Mesodermal cell (in vitro differentiated cells): Measurements from ENCODE around the gene OBP2A.

Experiments used
- H3K27ac ChIP-seq: 2 replicates; pipeline ENCODE4 v1.7.0; 2013; ENCODE audit warnings: mild to moderate bottlenecking, low read depth, low read length, moderate library complexity; ENCODE audit not compliant: severe bottlenecking
- H3K36me3 ChIP-seq: 2 replicates; pipeline ENCODE4 v1.7.1; 2013; ENCODE audit warnings: mild to moderate bottlenecking, low read length, moderate library complexity; ENCODE audit not compliant: control insufficient read depth, insufficient read depth
- H3K4me1 ChIP-seq: one replicate; pipeline ENCODE4 v1.7.1; 2013; ENCODE audit warnings: mild to moderate bottlenecking, low read length; ENCODE audit not compliant: insufficient read depth, control insufficient read depth, poor library complexity, severe bottlenecking
- H3K4me3 ChIP-seq: 2 replicates; pipeline ENCODE4 v1.7.0; 2013; ENCODE audit warnings: low read length, control low read depth, mild to moderate bottlenecking; ENCODE audit not compliant: insufficient read depth, poor library complexity, severe bottlenecking; ENCODE audit errors: extremely low read depth
- H3K9me3 ChIP-seq: 2 replicates; pipeline ENCODE4 v1.7.1; 2013; ENCODE audit warnings: mild to moderate bottlenecking, low read length, moderate library complexity; ENCODE audit not compliant: control insufficient read depth
- WGBS, 2 experiments: methylation state at CpG; one replicate each; pipeline ENCODE4 v1.1.5; 2013; ENCODE audit warnings: missing lambda C conversion rate in 2 of 2; ENCODE audit not compliant: insufficient coverage in 2 of 2; 5-methylcytosine and 5-hydroxymethylcytosine counted together

The OBP2A gene

GRCh38 chr9:135503371-135504261, 42.3 kb upstream of the OBP2A start:
- Histone ChIP-seq H3K27ac (no peak overlapping the region), H3K36me3 (peaks cover 39% of the 10 kb centered on the region), H3K9me3 (no peaks in the 10 kb centered on the region), H3K4me1 (peaks cover 8% of the 10 kb centered on the region), H3K4me3 (no peak overlapping the region)
- WGBS, 2 experiments = 94 to 98% methylated on average over 39 of the region's 41 CpGs

DNA sequence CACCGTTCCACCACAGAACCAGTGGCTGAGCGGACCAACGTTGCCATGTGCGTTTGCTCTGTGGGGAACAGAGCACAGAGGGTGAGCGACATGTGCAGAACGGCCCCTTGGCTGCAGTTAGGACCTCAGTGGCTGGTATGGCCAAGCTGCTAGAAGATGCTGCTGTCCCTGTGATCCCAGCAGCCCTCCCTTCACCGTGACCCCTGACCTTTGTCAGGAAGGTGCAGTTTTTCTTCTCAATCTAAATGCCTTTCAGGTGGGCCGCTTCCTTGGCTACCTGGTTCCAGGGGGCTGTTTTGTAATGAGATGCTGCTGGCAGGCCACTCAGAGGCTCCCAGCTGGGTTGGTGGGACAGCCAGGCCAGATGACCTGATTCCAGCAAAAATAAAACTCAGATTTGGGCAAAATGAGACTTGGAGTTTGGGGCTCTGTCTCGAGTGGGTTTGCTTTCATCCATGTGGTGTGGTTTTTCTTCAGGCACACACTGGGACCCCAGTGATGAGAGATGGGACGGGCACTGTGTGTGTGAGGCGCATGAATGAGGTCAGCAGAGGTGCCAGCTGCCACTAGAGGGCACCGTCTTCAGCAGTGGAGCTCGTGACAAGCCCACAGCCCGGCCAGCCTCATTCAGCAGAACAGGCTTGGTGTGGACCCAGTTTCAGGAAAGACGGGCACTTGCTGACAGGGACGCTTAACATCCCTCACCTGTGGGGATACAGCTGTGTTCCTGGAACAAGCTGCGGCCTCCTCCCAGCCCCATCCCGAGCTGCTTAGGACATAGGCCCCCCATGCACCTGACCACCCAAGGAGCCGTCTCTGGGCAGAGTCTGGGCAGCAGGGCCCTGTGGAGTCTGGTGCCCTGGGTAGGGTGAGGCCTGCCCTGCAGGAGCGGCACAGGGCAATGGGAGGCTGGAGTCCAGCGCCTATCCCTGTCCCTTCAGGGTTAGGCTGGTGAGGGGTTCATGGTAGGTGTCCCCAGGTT, 41.4 kb upstream of the OBP2A start:
- no peaks in the 10 kb centered on the region for H3K9me3 ChIP-seq
- H3K36me3 ChIP-seq = peaks cover 39% of the 10 kb centered on the region
- H3K4me3 ChIP-seq = no peak overlapping the region
- no peak overlapping the region for H3K27ac ChIP-seq
- WGBS, 2 experiments = 79 to 80% methylated on average over 17 to 18 of the region's 21 CpGs
- H3K4me1 ChIP-seq = peaks cover 4% of the 10 kb centered on the region

GRCh38 chr9:135505406-135506187, 40.3 kb upstream of the OBP2A start:
- H3K4me3 ChIP-seq = no peak overlapping the region
- H3K4me1 ChIP-seq = peaks cover 4% of the 10 kb centered on the region
- H3K9me3 ChIP-seq = no peaks in the 10 kb centered on the region
- H3K36me3 ChIP-seq = peaks cover 39% of the 10 kb centered on the region
- peak overlapping the region; percentile 5 for H3K27ac ChIP-seq
- WGBS, 2 experiments = 94 to 97% methylated on average over 18 to 19 of the region's 24 CpGs

- Histone ChIP-seq H3K4me3 (no peak overlapping the region), H3K36me3 (peaks cover 38% of the 10 kb centered on the region), H3K27ac (peak overlapping the region; percentile 23), H3K4me1 (peaks cover 4% of the 10 kb centered on the region), H3K9me3 (no peaks in the 10 kb centered on the region)
- 66 to 82% methylated on average over 12 to 14 of the region's 14 CpGs for WGBS, 2 experiments
Observed at GRCh38 chr9:135506327-135507103, 39.4 kb upstream of the OBP2A start.

GRCh38 chr9:135507104-135508035, 38.6 kb upstream of the OBP2A start:
- H3K9me3 ChIP-seq = no peaks in the 10 kb centered on the region
- no peak overlapping the region for H3K27ac ChIP-seq
- peaks cover 30% of the 10 kb centered on the region for H3K36me3 ChIP-seq
- 89 to 91% methylated on average over 13 to 19 of the region's 23 CpGs for WGBS, 2 experiments
- peaks cover 4% of the 10 kb centered on the region for H3K4me1 ChIP-seq
- H3K4me3 ChIP-seq = no peak overlapping the region

DNA sequence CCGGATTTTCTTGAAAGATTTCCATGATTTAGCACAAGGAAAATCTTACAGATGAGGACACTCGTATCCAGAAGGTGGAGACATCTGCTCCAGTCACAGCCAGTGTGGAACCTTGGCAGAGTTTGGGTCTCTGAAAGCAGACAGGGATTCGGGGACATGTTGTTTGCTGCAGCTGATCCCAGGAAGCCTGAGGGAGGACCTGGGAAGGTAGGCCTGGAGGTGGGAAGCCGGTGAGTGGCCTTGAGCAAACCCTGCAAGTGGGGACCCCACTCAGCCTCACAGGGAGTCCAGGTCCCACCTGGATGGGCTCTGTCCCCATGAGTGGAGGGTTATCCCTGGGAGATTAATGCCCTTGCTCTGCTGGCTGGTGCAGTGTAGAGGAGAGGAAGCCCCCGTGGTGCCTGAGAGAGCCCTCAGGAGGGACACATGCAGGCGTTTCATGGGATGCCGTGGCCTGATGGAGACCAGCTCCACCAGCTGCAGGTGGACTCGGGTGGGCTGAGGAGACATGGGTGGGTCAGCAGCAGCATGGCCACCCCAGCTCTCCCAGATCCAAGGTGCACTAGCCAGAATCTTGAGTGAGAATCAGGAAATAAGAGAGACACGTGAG, 37.6 kb upstream of the OBP2A start:
- 92 to 97% methylated on average over 8 to 9 of the region's 9 CpGs for WGBS, 2 experiments
- Histone ChIP-seq H3K9me3 (no peaks in the 10 kb centered on the region), H3K4me3 (no peak overlapping the region), H3K4me1 (peaks cover 4% of the 10 kb centered on the region), H3K27ac (no peak overlapping the region), H3K36me3 (peaks cover 20% of the 10 kb centered on the region)

GRCh38 chr9:135509458-135509857, 36.5 kb upstream of the OBP2A start:
- Histone ChIP-seq H3K9me3 (no peaks in the 10 kb centered on the region), H3K4me3 (no peak overlapping the region), H3K4me1 (peaks cover 4% of the 10 kb centered on the region), H3K27ac (no peak overlapping the region), H3K36me3 (peaks cover 10% of the 10 kb centered on the region)
- no CpG with 5 or more reads among the region's 2 CpGs for WGBS, 2 experiments

GRCh38 chr9:135512241-135512603, 33.7 kb upstream of the OBP2A start:
- H3K9me3 ChIP-seq = no peaks in the 10 kb centered on the region
- no peaks in the 10 kb centered on the region for H3K4me1 ChIP-seq
- H3K4me3 ChIP-seq = no peak overlapping the region
- no peaks in the 10 kb centered on the region for H3K36me3 ChIP-seq
- no peak overlapping the region for H3K27ac ChIP-seq
- WGBS, 2 experiments = 97% methylated on average over 7 to 8 of the region's 10 CpGs

GRCh38 chr9:135512904-135513303, 33.0 kb upstream of the OBP2A start:
- Histone ChIP-seq H3K4me3 (no peak overlapping the region), H3K36me3 (no peaks in the 10 kb centered on the region), H3K27ac (no peak overlapping the region), H3K4me1 (no peaks in the 10 kb centered on the region), H3K9me3 (no peaks in the 10 kb centered on the region)
- 90 to 93% methylated on average over 2 to 4 of the region's 7 CpGs for WGBS, 2 experiments
